HG02623 (cell line): Measurements from ENCODE around the gene NAA40.
A peak's percentile ranks its signal among the peaks of the same experiment; 100 is the strongest.

Experiments used
- ATAC-seq: cut with Tn5 transposase; IDR thresholded peaks from one replicate; pipeline ENCODE4 v1.9.1; 2021; ENCODE audit warnings: moderate library complexity; ENCODE audit not compliant: unreplicated experiment

The NAA40 gene

DNA sequence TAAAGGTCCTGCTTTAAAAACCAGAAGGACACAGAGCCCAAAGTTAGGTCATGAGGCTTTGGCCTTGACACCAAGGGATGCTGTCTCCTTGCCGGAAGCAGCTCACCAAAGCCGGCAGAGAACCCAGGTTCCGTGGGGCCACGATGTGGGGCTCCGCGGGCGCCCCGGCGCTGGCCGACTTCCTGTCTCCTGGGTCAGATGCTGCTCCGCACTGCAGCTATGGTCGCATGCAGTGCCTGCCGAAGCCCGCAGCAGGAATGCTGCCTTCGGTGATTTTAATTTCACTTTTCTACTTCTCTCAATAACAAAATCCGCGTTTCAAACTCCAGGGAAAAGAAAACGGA, 47.0 kb downstream of the NAA40 start:
- peak; percentile 42 for ATAC-seq

- peak; percentile 84 for ATAC-seq
Measured at GRCh38 chr11:63986156-63986931, 47.5 kb downstream of the NAA40 start, which contains the start of gene OTUB1. TSS of gene OTUB1 (plus strand) at chr11:63986438. CDS start at chr11:63986457, 19 bp downstream.

- ATAC-seq = no peak
Measured at GRCh38 chr11:63986932-63987513, 48.2 kb downstream of the NAA40 start.

GRCh38 chr11:63991558-63991957, 52.8 kb downstream of the NAA40 start:
- ATAC-seq = no peak

GRCh38 chr11:63993100-63993499, 54.3 kb downstream of the NAA40 start:
- ATAC-seq = no peak

GRCh38 chr11:63993993-63994392, 55.2 kb downstream of the NAA40 start:
- no peak for ATAC-seq

DNA sequence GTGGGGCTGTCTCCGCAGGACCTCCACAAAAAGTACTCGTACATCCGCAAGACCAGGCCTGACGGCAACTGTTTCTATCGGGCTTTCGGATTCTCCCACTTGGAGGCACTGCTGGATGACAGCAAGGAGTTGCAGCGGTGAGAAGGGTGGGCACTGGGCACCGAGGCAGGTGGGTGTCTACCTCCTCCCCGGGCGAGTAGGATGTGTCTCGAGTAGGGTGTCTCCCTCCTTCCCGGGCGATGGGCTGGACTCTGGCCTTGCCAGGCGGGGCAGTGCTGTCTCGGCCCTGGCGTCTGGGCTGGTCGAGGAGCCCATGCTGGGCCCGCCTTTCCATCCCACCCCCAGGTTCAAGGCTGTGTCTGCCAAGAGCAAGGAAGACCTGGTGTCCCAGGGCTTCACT, 57.7 kb downstream of the NAA40 start:
- ATAC-seq = no peak

DNA sequence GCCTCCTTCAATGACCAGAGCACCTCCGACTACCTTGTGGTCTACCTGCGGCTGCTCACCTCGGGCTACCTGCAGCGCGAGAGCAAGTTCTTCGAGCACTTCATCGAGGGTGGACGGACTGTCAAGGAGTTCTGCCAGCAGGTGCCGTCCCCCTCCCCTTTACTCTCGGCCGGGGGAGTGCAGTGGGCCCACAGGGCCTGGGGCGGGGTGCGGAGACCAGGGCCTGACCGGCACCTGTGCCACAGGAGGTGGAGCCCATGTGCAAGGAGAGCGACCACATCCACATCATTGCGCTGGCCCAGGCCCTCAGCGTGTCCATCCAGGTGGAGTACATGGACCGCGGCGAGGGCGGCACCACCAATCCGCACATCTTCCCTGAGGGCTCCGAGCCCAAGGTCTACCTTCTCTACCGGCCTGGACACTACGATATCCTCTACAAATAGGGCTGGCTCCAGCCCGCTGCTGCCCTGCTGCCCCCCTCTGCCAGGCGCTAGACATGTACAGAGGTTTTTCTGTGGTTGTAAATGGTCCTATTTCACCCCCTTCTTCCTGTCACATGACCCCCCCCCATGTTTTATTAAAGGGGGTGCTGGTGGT, 58.4 kb downstream of the NAA40 start:
- no peak for ATAC-seq

- no peak for ATAC-seq
Measured at GRCh38 chr11:63997801-63998337, 59.1 kb downstream of the NAA40 start.

DNA sequence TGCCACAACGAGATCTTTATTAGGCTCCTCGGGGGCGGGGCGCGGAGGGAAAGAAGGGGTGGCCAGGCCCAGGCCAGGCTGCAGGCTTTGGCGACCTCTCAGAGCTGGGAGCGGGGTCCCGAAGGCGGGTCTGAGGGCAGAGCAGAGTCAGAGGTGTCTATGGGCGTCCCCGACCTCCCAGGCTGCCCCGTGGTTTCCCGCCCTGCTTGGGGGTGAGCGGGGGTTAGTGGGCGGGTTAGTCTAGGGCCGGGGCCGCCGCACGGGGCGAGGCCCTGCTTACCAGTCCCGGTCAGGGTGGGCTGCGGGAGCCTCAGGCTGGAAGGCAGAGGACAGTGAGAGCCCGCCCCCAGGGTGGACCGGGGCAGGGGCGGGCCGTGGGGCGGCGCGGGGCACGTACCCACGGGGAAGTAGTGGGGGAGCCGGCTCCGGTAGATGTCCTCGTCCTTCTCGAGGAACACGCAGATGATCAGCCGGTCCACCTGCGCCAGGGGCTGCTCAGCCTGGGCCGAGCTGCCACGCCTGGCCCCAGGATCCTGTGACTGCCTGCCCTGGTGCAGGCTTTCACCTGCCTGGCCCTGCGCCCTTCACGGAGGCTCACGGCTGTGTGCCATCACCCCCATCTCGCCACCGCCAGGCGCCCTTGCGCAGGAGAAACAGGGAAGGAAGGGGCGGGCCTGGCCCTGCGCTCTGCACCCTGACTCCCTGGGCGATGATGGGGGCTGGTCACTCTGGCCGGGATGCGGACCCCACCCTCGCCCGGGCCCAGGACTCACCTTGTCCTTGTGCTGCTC, 60.0 kb downstream of the NAA40 start:
- ATAC-seq = no peak

DNA sequence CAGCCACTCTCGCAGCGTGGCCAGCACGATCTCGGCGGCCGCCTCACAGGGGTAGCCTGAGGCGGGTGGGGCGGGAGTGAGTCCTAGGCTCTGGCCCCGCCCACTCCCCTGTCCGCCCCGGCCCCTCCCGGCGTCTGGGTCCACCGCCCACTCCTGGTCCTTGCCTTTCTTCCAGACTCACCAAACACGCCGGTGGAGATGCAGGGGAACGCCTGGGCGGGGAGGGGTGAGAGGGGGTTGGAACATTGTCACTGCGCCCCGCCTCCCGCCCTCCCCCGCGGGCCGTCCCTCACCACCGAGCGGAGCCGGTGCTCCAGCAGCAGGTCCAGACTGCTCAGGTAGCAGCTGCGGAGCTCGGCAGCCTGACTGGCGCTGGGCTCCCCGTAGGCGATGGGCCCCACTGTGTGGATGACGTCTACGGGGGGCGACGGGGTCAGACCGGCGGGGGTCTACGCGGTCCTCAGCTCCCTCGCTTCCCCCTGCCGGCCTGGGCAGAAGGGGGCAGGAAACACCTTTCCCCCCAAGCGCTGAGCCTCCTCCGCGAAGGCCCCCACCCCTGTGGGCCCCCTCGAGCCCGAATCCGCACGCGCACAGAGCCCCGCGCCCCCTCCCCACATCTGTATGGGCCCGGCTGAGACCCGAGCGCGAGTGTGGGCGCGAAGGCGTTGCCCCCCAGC, 60.7 kb downstream of the NAA40 start:
- ATAC-seq = no peak

GRCh38 chr11:64000026-64000739, 61.4 kb downstream of the NAA40 start:
- ATAC-seq = peak; percentile 35

- no peak for ATAC-seq
Measured at GRCh38 chr11:64000740-64001483, 62.1 kb downstream of the NAA40 start.

GRCh38 chr11:64001484-64002420, 63.0 kb downstream of the NAA40 start:
- no peak for ATAC-seq

DNA sequence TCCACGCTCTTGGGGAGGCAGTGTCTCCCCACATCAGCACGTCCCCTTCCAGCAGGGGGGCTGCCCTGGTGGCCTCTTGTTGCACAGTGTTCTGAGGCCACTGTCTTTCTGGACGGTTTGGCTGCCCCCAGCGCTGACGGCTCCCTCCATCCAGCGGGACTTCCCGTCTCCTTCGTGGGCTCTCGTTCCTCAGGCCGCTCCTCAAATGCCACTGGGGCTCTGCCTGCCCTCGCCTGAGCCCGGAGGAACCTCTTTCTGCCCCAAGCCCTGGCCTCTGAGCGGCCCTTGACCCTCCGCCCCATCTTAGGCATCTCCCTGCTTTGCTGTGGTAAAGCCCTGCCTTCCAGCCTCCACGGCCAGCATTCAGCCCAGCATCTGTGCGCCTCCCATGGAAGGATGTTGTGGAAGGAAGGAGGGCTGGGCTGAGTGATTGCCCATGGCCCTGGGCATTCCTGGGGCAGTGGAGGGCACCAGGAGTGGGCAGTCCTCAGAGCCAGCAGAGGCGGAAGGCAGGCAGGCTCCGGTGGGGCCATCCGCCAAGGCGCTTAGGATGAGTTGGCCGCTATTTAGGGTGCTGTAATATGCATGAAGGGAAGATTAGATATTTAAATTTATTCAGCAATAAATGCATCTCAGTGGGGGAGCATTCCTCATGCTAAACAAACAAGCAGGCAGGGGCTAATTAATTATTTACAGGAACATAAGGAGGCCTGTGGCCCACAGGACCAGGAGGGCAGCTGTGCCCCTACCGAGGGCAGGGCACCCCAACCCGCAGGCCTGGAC, 65.2 kb downstream of the NAA40 start:
- ATAC-seq = no peak

DNA sequence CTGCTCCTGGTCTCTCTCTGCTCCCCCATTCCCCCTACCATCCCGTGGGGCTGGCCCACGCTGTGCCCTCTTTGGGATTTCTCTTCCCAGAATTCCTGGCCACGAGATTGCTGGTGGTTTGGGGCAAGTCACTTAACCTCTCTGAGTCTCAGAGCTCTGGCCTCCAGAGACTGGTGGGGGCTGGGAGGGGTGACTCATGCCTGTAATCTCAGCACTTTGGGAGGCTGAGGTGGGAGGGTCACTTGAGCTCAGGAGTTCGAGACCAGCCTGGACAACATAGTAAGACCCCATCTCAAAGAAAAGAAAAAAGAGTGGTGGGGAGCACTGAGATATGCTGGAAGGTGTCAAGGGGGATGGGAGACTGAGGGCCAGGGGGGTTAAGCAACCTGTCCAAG, 65.8 kb downstream of the NAA40 start:
- no peak for ATAC-seq

- no peak for ATAC-seq
Measured at GRCh38 chr11:64005691-64006090, 66.9 kb downstream of the NAA40 start.
